Measurements from ENCODE around the gene PDZRN4. TPM values are rescaled to one million over a fixed set of nuclear protein-coding genes. Genes with fewer than 3 reads are reported as not detected.

Gene PDZRN4
- total and polyA plus RNA-seq, 2 donors (not counting 3 experiments of a cell fraction or from before 2014, with no cell fraction given) = not detected

- dilution Hi-C loops (cut with MboI; ENCODE audit: extremely low pct_ligation_motif_present, low sequenced_read_pairs) (no loop called here), intact Hi-C loops (cut with micrococcal nuclease) (no loop called here)
- Histone ChIP-seq H3K9me3 (replicated peaks; ENCODE audit: control insufficient read depth, insufficient read depth, low read length) (no peaks in the 10 kb centered on the region), H3K4me3 (replicated peaks in 1 of 3; ENCODE audit: insufficient read depth in 1 of 3, low read depth in 1 of 3, low read length in 3 of 3) (no peak overlapping the region), H3K79me2 (ENCODE audit: control insufficient read depth, insufficient read depth, low read length) (no peaks in the 10 kb centered on the region), H3K9me1 (replicated peaks; ENCODE audit: control insufficient read depth, extremely low read depth, insufficient read depth, low read length) (peaks cover 3% of the 10 kb centered on the region), H3K4me2 (ENCODE audit: insufficient read depth, low read length) (no peak overlapping the region), H3K4me1 (ENCODE audit: control insufficient read depth, extremely low read depth, insufficient read depth, low read length) (peaks cover 3% of the 10 kb centered on the region), H3K27ac (ENCODE audit: insufficient read depth, low read depth, low read length) (no peak overlapping the region), H3K27me3 (ENCODE audit: control insufficient read depth in 2 of 2, insufficient read depth in 2 of 2, low read length in 2 of 2) (no peaks in the 10 kb centered on the region), H2AFZ (ENCODE audit: low read depth, low read length) (no peak overlapping the region), H3K36me3 (ENCODE audit: control insufficient read depth in 2 of 2, extremely low read depth in 1 of 2, insufficient read depth in 2 of 2, low read length in 2 of 2) (no peaks in the 10 kb centered on the region), H3K9ac (replicated peaks; ENCODE audit: extremely low read depth, insufficient read depth, low read length) (no peak overlapping the region), H4K20me1 (replicated peaks; ENCODE audit: control insufficient read depth, extremely low read depth, insufficient read depth, low read length) (no peaks in the 10 kb centered on the region)
- ChIA-PET POLR2A (no interaction called here), CTCF (no interaction called here)
- TF ChIP-seq, protein P1, sequence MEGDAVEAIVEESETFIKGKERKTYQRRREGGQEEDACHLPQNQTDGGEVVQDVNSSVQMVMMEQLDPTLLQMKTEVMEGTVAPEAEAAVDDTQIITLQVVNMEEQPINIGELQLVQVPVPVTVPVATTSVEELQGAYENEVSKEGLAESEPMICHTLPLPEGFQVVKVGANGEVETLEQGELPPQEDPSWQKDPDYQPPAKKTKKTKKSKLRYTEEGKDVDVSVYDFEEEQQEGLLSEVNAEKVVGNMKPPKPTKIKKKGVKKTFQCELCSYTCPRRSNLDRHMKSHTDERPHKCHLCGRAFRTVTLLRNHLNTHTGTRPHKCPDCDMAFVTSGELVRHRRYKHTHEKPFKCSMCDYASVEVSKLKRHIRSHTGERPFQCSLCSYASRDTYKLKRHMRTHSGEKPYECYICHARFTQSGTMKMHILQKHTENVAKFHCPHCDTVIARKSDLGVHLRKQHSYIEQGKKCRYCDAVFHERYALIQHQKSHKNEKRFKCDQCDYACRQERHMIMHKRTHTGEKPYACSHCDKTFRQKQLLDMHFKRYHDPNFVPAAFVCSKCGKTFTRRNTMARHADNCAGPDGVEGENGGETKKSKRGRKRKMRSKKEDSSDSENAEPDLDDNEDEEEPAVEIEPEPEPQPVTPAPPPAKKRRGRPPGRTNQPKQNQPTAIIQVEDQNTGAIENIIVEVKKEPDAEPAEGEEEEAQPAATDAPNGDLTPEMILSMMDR (IDR thresholded peaks at IDR 0.05; ENCODE audit: extremely low read depth in 1 of 2, insufficient read depth in 1 of 2, low read depth in 1 of 2, low read length in 2 of 2) = no peak
- TF ChIP-seq FOS (IDR thresholded peaks at IDR 0.05; ENCODE audit: borderline replicate concordance, insufficient read depth, low read length) (no peak), MYC (IDR thresholded peaks at IDR 0.05; ENCODE audit: low read depth, low read length) (no peak), GATA2 (IDR thresholded peaks at IDR 0.05; ENCODE audit: insufficient read depth, insufficient read length, low read depth, low read length) (no peak), EZH2 (IDR thresholded peaks at IDR 0.05; ENCODE audit: borderline replicate concordance, low read depth, low read length, severe bottlenecking) (no peak), JUN (IDR thresholded peaks at IDR 0.05; ENCODE audit: borderline replicate concordance, insufficient read depth, insufficient read length, low read depth) (no peak), POLR2AphosphoS5 (IDR thresholded peaks at IDR 0.05; ENCODE audit: insufficient read depth, low read depth, low read length) (no peak), POLR2A (IDR thresholded peaks at IDR 0.05; ENCODE audit: low read depth, low read length) (no peak)
- TF ChIP-seq, protein P2, sequence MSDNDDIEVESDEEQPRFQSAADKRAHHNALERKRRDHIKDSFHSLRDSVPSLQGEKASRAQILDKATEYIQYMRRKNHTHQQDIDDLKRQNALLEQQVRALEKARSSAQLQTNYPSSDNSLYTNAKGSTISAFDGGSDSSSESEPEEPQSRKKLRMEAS (IDR thresholded peaks at IDR 0.05; ENCODE audit: insufficient read depth, insufficient read length) = no peak
- DNase-seq (ENCODE audit: low read depth, low spot score) (no peak), FAIRE-seq (no peak)
- BruUV-seq (replicated peaks) = no TSS peak
Measured at GRCh38 chr12:41557344-41557743, 369.2 kb downstream of the PDZRN4 start.
